SK-N-SH treated with all-trans-retinoic acid at 6 μM for 48 hours (cell line): ENCODE measurements around the gene TMEM14A.
"Not testable (repeated sequence)": the region's sequence is repeated elsewhere in the genome, so short reads cannot be mapped to it uniquely, and the experiment has no call there.

Experiments
- ATAC-seq: fragments of 200-7000 bp; cut with Tn5 transposase; 3 replicates; pipeline ENCODE4 v1.9.1; 2020; ENCODE audit warnings: mild to moderate bottlenecking, moderate library complexity
- ARNTL ChIP-seq: fragments of 450-650 bp; formaldehyde crosslinking; IDR thresholded peaks from 2 replicates; pipeline ENCODE4 v1.5.0; 2020; ENCODE audit warnings: low read depth, mild to moderate bottlenecking, moderate library complexity, borderline replicate concordance
- ESRRG ChIP-seq: fragments of 250-450 bp; sonication (Bioruptor Pico); IDR thresholded peaks from 2 replicates; pipeline ENCODE4 v1.6.1; 2021; ENCODE audit warnings: mild to moderate bottlenecking
- PPARA ChIP-seq: fragments of 250-450 bp; sonication (Bioruptor Pico); IDR thresholded peaks from 2 replicates; pipeline ENCODE4 v1.5.0; 2020; ENCODE audit warnings: mild to moderate bottlenecking, borderline replicate concordance
- SNAI2 ChIP-seq: fragments of 250-450 bp; sonication (Bioruptor Pico); IDR thresholded peaks from 2 replicates; pipeline ENCODE4 v1.5.0; 2020; ENCODE audit warnings: mild to moderate bottlenecking, moderate library complexity
- ZC3H10 ChIP-seq: fragments of 250-450 bp; sonication (Bioruptor Pico); IDR thresholded peaks from 2 replicates; pipeline ENCODE4 v1.5.1; 2021; ENCODE audit warnings: mild to moderate bottlenecking, moderate library complexity
- ZFP3 ChIP-seq: fragments of 250-450 bp; sonication (Bioruptor Pico); IDR thresholded peaks from 2 replicates; pipeline ENCODE4 v1.5.0; 2020; ENCODE audit warnings: mild to moderate bottlenecking, moderate library complexity
- ZFP30 ChIP-seq: fragments of 450-650 bp; formaldehyde crosslinking; IDR thresholded peaks from 2 replicates; pipeline ENCODE4 v1.5.0; 2022; ENCODE audit warnings: mild to moderate bottlenecking, moderate library complexity
- ZNF565 ChIP-seq: fragments of 450-650 bp; formaldehyde crosslinking; conservative IDR thresholded peaks from 2 replicates; pipeline ENCODE4 v1.5.0; 2020; ENCODE audit warnings: low read depth, mild to moderate bottlenecking, moderate library complexity
- ZNF70 ChIP-seq: fragments of 450-650 bp; formaldehyde crosslinking; IDR thresholded peaks from 2 replicates; pipeline ENCODE4 v1.5.0; 2020; ENCODE audit warnings: mild to moderate bottlenecking, moderate library complexity
- ZNF8 ChIP-seq: fragments of 450-650 bp; formaldehyde crosslinking; IDR thresholded peaks from 2 replicates; pipeline ENCODE4 v1.5.0; 2020; ENCODE audit warnings: mild to moderate bottlenecking, moderate library complexity
- TF ChIP-seq, protein P1 (sequence below): fragments of 250-450 bp; sonication (Bioruptor Pico); IDR thresholded peaks from 2 replicates; pipeline ENCODE4 v1.8.0; 2020; ENCODE audit warnings: mild to moderate bottlenecking, moderate library complexity, borderline replicate concordance
- TF ChIP-seq, protein P2 (sequence below): fragments of 250-450 bp; sonication (Bioruptor Pico); IDR thresholded peaks from 2 replicates; pipeline ENCODE4 v1.5.1; 2020; ENCODE audit warnings: low read depth, mild to moderate bottlenecking, moderate library complexity
- TF ChIP-seq, protein P3 (sequence below): fragments of 250-450 bp; sonication (Bioruptor Pico); IDR thresholded peaks from 2 replicates; pipeline ENCODE4 v1.5.0; 2020; ENCODE audit warnings: mild to moderate bottlenecking, moderate library complexity
- TF ChIP-seq, protein P4 (sequence below): fragments of 250-450 bp; sonication (Bioruptor Pico); IDR thresholded peaks from 2 replicates; pipeline ENCODE4 v1.5.1; 2021; ENCODE audit warnings: mild to moderate bottlenecking, moderate library complexity

Gene TMEM14A

DNA sequence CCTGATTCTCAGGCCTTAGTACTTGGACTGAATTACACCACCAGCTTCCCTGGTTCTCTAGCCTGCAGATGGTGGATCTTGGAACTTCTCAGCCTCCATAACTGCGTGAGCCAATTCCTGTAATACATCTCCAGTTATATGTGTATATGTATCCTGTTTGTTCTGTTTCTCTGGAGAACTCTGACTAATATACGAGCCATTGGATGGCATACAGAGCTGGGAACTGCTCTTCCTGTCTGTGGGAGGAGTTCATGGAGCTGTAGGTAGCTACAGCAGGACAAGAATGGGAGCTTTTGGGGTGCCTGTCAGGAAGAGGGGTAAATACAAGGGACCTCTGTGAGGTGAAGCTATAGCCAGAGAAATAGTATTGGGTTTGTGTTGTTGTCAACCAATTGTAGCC, 41.2 kb downstream of the TMEM14A start:
- TF ChIP-seq, protein P1, sequence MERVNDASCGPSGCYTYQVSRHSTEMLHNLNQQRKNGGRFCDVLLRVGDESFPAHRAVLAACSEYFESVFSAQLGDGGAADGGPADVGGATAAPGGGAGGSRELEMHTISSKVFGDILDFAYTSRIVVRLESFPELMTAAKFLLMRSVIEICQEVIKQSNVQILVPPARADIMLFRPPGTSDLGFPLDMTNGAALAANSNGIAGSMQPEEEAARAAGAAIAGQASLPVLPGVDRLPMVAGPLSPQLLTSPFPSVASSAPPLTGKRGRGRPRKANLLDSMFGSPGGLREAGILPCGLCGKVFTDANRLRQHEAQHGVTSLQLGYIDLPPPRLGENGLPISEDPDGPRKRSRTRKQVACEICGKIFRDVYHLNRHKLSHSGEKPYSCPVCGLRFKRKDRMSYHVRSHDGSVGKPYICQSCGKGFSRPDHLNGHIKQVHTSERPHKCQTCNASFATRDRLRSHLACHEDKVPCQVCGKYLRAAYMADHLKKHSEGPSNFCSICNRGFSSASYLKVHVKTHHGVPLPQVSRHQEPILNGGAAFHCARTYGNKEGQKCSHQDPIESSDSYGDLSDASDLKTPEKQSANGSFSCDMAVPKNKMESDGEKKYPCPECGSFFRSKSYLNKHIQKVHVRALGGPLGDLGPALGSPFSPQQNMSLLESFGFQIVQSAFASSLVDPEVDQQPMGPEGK (CRISPR knock-in tag) = no peak
- TF ChIP-seq, protein P2, sequence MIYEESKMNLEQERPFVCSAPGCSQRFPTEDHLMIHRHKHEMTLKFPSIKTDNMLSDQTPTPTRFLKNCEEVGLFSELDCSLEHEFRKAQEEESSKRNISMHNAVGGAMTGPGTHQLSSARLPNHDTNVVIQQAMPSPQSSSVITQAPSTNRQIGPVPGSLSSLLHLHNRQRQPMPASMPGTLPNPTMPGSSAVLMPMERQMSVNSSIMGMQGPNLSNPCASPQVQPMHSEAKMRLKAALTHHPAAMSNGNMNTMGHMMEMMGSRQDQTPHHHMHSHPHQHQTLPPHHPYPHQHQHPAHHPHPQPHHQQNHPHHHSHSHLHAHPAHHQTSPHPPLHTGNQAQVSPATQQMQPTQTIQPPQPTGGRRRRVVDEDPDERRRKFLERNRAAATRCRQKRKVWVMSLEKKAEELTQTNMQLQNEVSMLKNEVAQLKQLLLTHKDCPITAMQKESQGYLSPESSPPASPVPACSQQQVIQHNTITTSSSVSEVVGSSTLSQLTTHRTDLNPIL (CRISPR knock-in tag) = no peak
- TF ChIP-seq, protein P3, sequence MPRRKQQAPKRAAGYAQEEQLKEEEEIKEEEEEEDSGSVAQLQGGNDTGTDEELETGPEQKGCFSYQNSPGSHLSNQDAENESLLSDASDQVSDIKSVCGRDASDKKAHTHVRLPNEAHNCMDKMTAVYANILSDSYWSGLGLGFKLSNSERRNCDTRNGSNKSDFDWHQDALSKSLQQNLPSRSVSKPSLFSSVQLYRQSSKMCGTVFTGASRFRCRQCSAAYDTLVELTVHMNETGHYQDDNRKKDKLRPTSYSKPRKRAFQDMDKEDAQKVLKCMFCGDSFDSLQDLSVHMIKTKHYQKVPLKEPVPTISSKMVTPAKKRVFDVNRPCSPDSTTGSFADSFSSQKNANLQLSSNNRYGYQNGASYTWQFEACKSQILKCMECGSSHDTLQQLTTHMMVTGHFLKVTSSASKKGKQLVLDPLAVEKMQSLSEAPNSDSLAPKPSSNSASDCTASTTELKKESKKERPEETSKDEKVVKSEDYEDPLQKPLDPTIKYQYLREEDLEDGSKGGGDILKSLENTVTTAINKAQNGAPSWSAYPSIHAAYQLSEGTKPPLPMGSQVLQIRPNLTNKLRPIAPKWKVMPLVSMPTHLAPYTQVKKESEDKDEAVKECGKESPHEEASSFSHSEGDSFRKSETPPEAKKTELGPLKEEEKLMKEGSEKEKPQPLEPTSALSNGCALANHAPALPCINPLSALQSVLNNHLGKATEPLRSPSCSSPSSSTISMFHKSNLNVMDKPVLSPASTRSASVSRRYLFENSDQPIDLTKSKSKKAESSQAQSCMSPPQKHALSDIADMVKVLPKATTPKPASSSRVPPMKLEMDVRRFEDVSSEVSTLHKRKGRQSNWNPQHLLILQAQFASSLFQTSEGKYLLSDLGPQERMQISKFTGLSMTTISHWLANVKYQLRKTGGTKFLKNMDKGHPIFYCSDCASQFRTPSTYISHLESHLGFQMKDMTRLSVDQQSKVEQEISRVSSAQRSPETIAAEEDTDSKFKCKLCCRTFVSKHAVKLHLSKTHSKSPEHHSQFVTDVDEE (CRISPR knock-in tag) = no peak
- ATAC-seq = no peak

DNA sequence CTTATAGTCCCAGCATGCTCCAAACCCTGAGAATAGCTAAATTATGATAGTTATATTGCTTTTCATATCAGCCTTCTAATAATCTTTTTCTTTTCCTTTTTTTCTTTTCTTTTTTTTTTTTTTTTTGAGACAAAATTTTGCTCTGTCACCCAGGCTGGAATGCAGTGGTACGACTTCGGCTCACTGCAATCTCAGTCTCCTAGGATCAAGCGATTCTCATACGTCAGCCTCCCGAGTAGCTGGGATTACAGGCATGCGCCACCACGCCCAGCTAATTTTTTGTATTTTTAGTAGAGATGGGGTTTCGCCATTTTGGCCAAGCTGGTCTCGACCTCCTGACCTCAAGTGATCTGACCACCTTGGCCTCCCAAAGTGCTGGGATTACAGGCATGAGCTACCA, 43.8 kb downstream of the TMEM14A start:
- ATAC-seq = not testable (repeated sequence)

DNA sequence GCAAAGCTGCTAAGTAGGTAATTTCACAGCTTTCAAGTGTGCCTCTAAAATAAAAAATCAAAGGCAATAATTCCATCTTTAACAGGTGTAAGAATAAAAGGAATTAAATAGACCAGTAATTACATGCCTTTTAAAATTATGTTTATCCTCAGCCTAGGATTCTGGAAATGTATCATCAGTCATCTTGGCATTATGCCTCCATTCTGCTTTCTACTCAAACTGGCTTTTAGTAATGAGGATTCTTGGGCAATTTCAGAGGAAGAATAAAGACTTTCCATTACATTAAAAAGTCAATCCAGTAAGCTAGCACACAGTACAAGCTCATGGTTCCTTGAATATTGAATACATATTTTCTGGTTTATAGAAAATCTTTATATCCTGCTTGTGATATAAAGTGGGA, 47.6 kb downstream of the TMEM14A start:
- ATAC-seq = no peak
- no peak for TF ChIP-seq ZFP3 (CRISPR knock-in tag)
- no peak for TF ChIP-seq ZC3H10 (CRISPR knock-in tag)
- no peak for TF ChIP-seq ESRRG (CRISPR knock-in tag)
- no peak for TF ChIP-seq ZNF70 (CRISPR knock-in tag)
- TF ChIP-seq, protein P1 (CRISPR knock-in tag) = no peak
- TF ChIP-seq, protein P3 (CRISPR knock-in tag) = no peak
- no peak for TF ChIP-seq ZNF565 (CRISPR knock-in tag)
- TF ChIP-seq PPARA (CRISPR knock-in tag) = no peak
- no peak for TF ChIP-seq ZFP30 (CRISPR knock-in tag)
- TF ChIP-seq, protein P4, sequence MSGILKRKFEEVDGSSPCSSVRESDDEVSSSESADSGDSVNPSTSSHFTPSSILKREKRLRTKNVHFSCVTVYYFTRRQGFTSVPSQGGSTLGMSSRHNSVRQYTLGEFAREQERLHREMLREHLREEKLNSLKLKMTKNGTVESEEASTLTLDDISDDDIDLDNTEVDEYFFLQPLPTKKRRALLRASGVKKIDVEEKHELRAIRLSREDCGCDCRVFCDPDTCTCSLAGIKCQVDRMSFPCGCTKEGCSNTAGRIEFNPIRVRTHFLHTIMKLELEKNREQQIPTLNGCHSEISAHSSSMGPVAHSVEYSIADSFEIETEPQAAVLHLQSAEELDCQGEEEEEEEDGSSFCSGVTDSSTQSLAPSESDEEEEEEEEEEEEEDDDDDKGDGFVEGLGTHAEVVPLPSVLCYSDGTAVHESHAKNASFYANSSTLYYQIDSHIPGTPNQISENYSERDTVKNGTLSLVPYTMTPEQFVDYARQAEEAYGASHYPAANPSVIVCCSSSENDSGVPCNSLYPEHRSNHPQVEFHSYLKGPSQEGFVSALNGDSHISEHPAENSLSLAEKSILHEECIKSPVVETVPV = no peak
- TF ChIP-seq, protein P2 (CRISPR knock-in tag) = no peak

DNA sequence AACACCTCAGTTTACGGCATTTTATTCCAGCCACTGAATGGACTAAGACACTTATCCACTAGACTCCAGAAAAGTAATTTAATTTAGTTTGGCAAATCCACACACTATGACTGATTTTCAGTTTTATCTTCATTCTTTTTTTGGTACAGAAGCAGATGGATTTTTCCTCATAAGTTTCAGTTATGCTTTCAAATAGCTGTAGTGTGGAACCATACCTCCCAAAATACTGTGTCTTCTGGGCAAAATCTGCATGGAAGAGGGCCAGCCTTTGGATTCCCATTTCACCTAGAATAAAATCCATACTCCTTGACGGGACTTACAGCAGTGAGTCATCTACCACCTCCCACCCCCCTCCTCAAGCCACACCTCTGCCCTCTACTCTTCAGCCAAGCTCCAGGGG, 49.4 kb downstream of the TMEM14A start:
- no peak for ATAC-seq
- no peak for TF ChIP-seq ZNF8 (CRISPR knock-in tag)
- no peak for TF ChIP-seq SNAI2
- TF ChIP-seq PPARA (CRISPR knock-in tag) = no peak
- no peak for TF ChIP-seq ARNTL (CRISPR knock-in tag)
- TF ChIP-seq ZNF70 (CRISPR knock-in tag) = no peak
